DOHH2 (cell line): ENCODE results near the gene CLECL1.

Experiments
- H3F3A ChIP-seq: fragments of 200-600 bp; sonication (generic), shearing (Covaris generic); 2 replicates; pipeline ENCODE4 v1.6.0; 2016; ENCODE audit warnings: antibody characterized with exemption, mild to moderate bottlenecking; ENCODE audit not compliant: control insufficient read depth, insufficient read depth
- H3K27ac ChIP-seq: fragments of 200-600 bp; sonication (generic); 2 replicates; pipeline ENCODE4 v1.5.1; 2014; ENCODE audit warnings: low read depth, mild to moderate bottlenecking, low read length, moderate library complexity
- H3K27me3 ChIP-seq: fragments of 200-600 bp; sonication (generic); 2 replicates; pipeline ENCODE4 v1.6.1; 2014; ENCODE audit warnings: mild to moderate bottlenecking, low read length, mixed read lengths; ENCODE audit not compliant: control insufficient read depth
- H3K36me3 ChIP-seq: fragments of 200-600 bp; sonication (generic); 2 replicates; pipeline ENCODE4 v1.6.1; 2014; ENCODE audit warnings: mild to moderate bottlenecking, low read length, moderate library complexity, mixed read lengths; ENCODE audit not compliant: control insufficient read depth
- H3K4me1 ChIP-seq: fragments of 200-600 bp; sonication (generic); 2 replicates; pipeline ENCODE4 v1.6.1; 2014; ENCODE audit warnings: mild to moderate bottlenecking, low read length, mixed read lengths; ENCODE audit not compliant: control insufficient read depth
- H3K4me2 ChIP-seq: fragments of 200-600 bp; sonication (generic); 2 replicates; pipeline ENCODE4 v1.6.0; 2014; ENCODE audit warnings: mild to moderate bottlenecking, low read length, moderate library complexity
- H3K4me3 ChIP-seq: fragments of 200-600 bp; sonication (generic); 2 replicates; pipeline ENCODE4 v1.5.1; 2014; ENCODE audit warnings: mild to moderate bottlenecking, low read length, mixed read lengths
- H3K79me2 ChIP-seq: fragments of 200-600 bp; sonication (generic); 2 replicates; pipeline ENCODE4 v1.6.1; 2014; ENCODE audit warnings: mild to moderate bottlenecking, low read length, mixed read lengths; ENCODE audit not compliant: control insufficient read depth
- H3K9me2 ChIP-seq: fragments of 200-600 bp; sonication (generic); replicated peaks from 2 replicates; pipeline ENCODE4 v1.6.1; 2014; ENCODE audit warnings: mild to moderate bottlenecking, low read length, mixed read lengths; ENCODE audit not compliant: control insufficient read depth
- H3K9me3 ChIP-seq: fragments of 200-600 bp; sonication (generic); 2 replicates; pipeline ENCODE4 v1.6.1; 2014; ENCODE audit warnings: antibody characterized with exemption, low read length, mixed read lengths; ENCODE audit not compliant: control insufficient read depth, insufficient read depth
- H4K20me1 ChIP-seq: fragments of 200-600 bp; sonication (generic); 2 replicates; pipeline ENCODE4 v1.6.0; 2014; ENCODE audit warnings: low read depth, mild to moderate bottlenecking, antibody characterized with exemption, low read length, moderate library complexity; ENCODE audit not compliant: control insufficient read depth, insufficient read depth
- EZH2phosphoT487 ChIP-seq: fragments of 200-600 bp; sonication (generic); IDR thresholded peaks from 2 replicates; pipeline ENCODE4 v1.6.1; 2017; ENCODE audit warnings: borderline replicate concordance, mild to moderate bottlenecking, antibody characterized with exemption, low read length, moderate library complexity, mixed read lengths
- TF ChIP-seq, protein P1 (sequence below): fragments of 200-600 bp; sonication (generic); IDR thresholded peaks from one replicate; pipeline ENCODE4 v1.5.1; 2014; ENCODE audit warnings: antibody characterized with exemption, mild to moderate bottlenecking, low read depth, low read length; ENCODE audit not compliant: poor library complexity, severe bottlenecking

Gene CLECL1

DNA sequence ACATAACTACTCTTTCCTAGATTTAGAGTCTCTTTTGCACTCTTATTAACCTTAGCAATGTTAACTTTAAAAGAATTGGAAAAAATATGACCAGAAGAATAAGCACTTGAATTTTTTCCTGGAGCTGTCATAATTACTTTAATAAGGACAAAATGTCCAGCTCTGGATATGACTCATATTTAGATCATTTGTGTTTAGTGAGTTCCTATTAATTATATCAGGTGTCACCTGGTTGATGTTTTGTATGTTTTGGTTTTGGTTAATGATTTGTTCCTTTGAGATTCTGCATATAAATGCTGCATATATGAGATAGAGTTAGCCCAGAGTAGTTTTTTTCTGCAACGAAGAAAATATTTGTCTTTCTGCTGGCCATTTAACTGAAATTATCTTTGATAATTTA, 5.1 kb downstream of the CLECL1 start:
- Histone ChIP-seq H3K9me3 (no peaks in the 10 kb centered on the region), H3K36me3 (peaks cover 11% of the 10 kb centered on the region; the same call in 1 of the 2 replicates), H3K4me3 (peak overlapping the region; percentile 60), H3K27ac (peak overlapping the region; percentile 93), H3K9me2 (no peaks in the 10 kb centered on the region), H4K20me1 (no peaks in the 10 kb centered on the region), H3K79me2 (peaks cover 93% of the 10 kb centered on the region), H3K27me3 (no peaks in the 10 kb centered on the region), H3K4me2 (peak overlapping the region; percentile 86), H3K4me1 (peaks cover 93% of the 10 kb centered on the region), H3F3A (peaks cover 38% of the 10 kb centered on the region)
- no peak for TF ChIP-seq EZH2phosphoT487
- TF ChIP-seq, protein P1, sequence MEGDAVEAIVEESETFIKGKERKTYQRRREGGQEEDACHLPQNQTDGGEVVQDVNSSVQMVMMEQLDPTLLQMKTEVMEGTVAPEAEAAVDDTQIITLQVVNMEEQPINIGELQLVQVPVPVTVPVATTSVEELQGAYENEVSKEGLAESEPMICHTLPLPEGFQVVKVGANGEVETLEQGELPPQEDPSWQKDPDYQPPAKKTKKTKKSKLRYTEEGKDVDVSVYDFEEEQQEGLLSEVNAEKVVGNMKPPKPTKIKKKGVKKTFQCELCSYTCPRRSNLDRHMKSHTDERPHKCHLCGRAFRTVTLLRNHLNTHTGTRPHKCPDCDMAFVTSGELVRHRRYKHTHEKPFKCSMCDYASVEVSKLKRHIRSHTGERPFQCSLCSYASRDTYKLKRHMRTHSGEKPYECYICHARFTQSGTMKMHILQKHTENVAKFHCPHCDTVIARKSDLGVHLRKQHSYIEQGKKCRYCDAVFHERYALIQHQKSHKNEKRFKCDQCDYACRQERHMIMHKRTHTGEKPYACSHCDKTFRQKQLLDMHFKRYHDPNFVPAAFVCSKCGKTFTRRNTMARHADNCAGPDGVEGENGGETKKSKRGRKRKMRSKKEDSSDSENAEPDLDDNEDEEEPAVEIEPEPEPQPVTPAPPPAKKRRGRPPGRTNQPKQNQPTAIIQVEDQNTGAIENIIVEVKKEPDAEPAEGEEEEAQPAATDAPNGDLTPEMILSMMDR, result no peak

DNA sequence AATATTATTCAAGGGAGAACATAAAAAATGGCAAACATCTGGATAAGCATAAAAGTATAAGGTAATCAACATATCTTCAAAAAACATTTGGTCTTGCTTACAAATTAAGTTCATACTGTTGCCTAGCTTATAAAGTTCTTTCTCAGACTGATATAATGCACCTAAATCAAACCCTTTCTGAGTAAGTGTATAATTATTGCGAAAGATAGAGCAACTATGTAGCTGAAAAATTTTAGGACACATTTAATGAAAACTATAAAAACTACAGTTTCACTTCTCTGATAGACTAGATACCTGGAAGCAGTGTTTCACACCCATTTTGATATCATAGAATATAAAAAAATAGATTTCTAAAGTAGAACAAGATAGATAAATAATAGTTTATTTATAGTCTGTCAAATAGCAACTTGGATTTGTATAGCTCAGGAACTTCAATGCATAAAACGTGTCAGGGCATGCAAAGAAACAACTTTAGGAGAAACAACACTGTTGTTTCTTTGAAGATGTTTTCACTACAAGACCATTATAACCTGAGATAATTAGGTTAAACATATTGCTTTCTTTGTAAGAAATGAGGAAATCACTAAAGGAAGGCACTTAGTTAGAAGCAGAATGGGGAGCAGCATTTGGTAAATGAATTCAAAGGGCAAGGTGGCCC, 7.6 kb downstream of the CLECL1 start:
- no peaks in the 10 kb centered on the region for H3K27me3 ChIP-seq
- H3K4me1 ChIP-seq, result peaks cover 98% of the 10 kb centered on the region
- H3K79me2 ChIP-seq, result peaks cover 79% of the 10 kb centered on the region
- peaks cover 47% of the 10 kb centered on the region for H3F3A ChIP-seq
- TF ChIP-seq EZH2phosphoT487, result no peak
- TF ChIP-seq, protein P1, result no peak
- peak overlapping the region; percentile 54 for H3K4me3 ChIP-seq
- H3K9me2 ChIP-seq, result no peaks in the 10 kb centered on the region
- H3K9me3 ChIP-seq, result no peaks in the 10 kb centered on the region
- H4K20me1 ChIP-seq, result no peaks in the 10 kb centered on the region
- peak overlapping the region; percentile 86 for H3K4me2 ChIP-seq
- peak overlapping the region; percentile 93 for H3K27ac ChIP-seq
- H3K36me3 ChIP-seq, result peaks cover 25% of the 10 kb centered on the region

DNA sequence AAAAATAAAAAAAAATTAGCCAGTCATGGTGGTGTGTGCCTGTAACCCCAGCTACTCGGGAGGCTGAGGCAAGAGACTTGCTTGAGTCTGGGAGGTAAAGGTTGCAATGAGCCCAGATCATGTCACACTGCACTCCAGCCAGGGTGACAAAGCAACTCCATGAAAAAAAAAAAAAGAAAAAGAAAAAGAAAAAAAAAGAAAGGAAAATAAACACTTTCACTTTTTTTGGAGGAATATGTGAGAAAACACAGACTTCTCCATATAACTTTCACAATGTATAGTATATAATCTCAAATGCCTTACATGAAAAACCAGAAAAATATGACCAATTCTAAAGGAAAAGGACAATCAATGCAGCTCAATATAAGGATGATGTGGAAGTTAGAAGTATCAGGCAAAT, 8.9 kb downstream of the CLECL1 start:
- TF ChIP-seq, protein P1, result no peak
- no peak for TF ChIP-seq EZH2phosphoT487
- peaks cover 98% of the 10 kb centered on the region for H3K4me1 ChIP-seq
- no peaks in the 10 kb centered on the region for H4K20me1 ChIP-seq
- peak overlapping the region; percentile 50 for H3K4me3 ChIP-seq
- peak overlapping the region; percentile 93 for H3K27ac ChIP-seq
- peak overlapping the region; percentile 86 for H3K4me2 ChIP-seq
- H3K27me3 ChIP-seq, result no peaks in the 10 kb centered on the region
- H3K79me2 ChIP-seq, result peaks cover 66% of the 10 kb centered on the region
- peaks cover 43% of the 10 kb centered on the region for H3F3A ChIP-seq
- H3K36me3 ChIP-seq, result peaks cover 28% of the 10 kb centered on the region
- no peaks in the 10 kb centered on the region for H3K9me3 ChIP-seq
- H3K9me2 ChIP-seq, result no peaks in the 10 kb centered on the region
